H9 (cell line): ENCODE results near the gene MACROH2A1. TPM values are rescaled to one million over a fixed set of nuclear protein-coding genes. Genes with fewer than 3 reads are reported as not detected.
A peak's percentile ranks its signal among the peaks of the same experiment; 100 is the strongest.

Experiments used
- DNase-seq: peaks from one replicate; pipeline ENCODE4 v3.0.0-alpha.2; 2017
- H2AFZ ChIP-seq: one replicate; pipeline ENCODE4 v1.6.1; 2013; ENCODE audit warnings: mild to moderate bottlenecking, low read length, control low read depth, moderate library complexity
- H2AK5ac ChIP-seq: 2 replicates; pipeline ENCODE4 v1.6.1; 2013; ENCODE audit warnings: low read length, control low read depth, mixed read lengths; ENCODE audit not compliant: insufficient read length
- H2BK120ac ChIP-seq: one replicate; pipeline ENCODE4 v1.6.1; 2013; ENCODE audit warnings: low read depth, mild to moderate bottlenecking, low read length, control low read depth, inconsistent platforms; ENCODE audit not compliant: poor library complexity, severe bottlenecking
- H2BK12ac ChIP-seq: 2 replicates; pipeline ENCODE4 v1.6.1; 2013; ENCODE audit warnings: low read length, control low read depth, mixed read lengths, low read depth; ENCODE audit not compliant: insufficient read length
- H2BK15ac ChIP-seq: 2 replicates; pipeline ENCODE4 v1.6.1; 2013; ENCODE audit warnings: low read depth, low read length, control low read depth
- H2BK20ac ChIP-seq: one replicate; pipeline ENCODE4 v1.6.1; 2013; ENCODE audit warnings: low read depth, mild to moderate bottlenecking, low read length, control low read depth, inconsistent platforms; ENCODE audit not compliant: poor library complexity, severe bottlenecking
- H2BK5ac ChIP-seq: 2 replicates; pipeline ENCODE4 v1.6.1; 2013; ENCODE audit warnings: low read length, control low read depth, mixed read lengths; ENCODE audit not compliant: insufficient read length
- H3K14ac ChIP-seq: 2 replicates; pipeline ENCODE4 v1.6.1; 2013; ENCODE audit warnings: low read length, control low read depth; ENCODE audit not compliant: insufficient read depth
- H3K18ac ChIP-seq: 2 replicates; pipeline ENCODE4 v1.6.1; 2013; ENCODE audit warnings: low read depth, mild to moderate bottlenecking, mixed read lengths, low read length, control low read depth; ENCODE audit not compliant: insufficient read length
- H3K23ac ChIP-seq: 2 replicates; pipeline ENCODE4 v1.6.1; 2013; ENCODE audit warnings: low read length, control low read depth, mixed read lengths, low read depth; ENCODE audit not compliant: insufficient read length
- H3K23me2 ChIP-seq: 2 replicates; pipeline ENCODE4 v1.6.1; 2013; ENCODE audit warnings: low read depth, mild to moderate bottlenecking, mixed read lengths, low read length, control low read depth; ENCODE audit not compliant: insufficient read length, poor library complexity, severe bottlenecking
- H3K27ac ChIP-seq: 2 replicates; pipeline ENCODE4 v1.5.1; 2013; ENCODE audit warnings: low read length, control low read depth, mixed read lengths, low read depth; ENCODE audit not compliant: insufficient read length
- H3K27me3 ChIP-seq: 2 replicates; pipeline ENCODE4 v1.6.1; 2013; ENCODE audit warnings: low read length, control low read depth, inconsistent platforms; ENCODE audit not compliant: insufficient read depth
- H3K4ac ChIP-seq: 2 replicates; pipeline ENCODE4 v1.6.1; 2013; ENCODE audit warnings: low read depth, mild to moderate bottlenecking, control low read depth, inconsistent platforms, low read length, moderate library complexity
- H3K4me1 ChIP-seq: 2 replicates; pipeline ENCODE4 v1.6.1; 2013; ENCODE audit warnings: low read length, control low read depth, inconsistent platforms; ENCODE audit not compliant: insufficient read depth
- H3K4me2 ChIP-seq: 2 replicates; pipeline ENCODE4 v1.6.1; 2013; ENCODE audit warnings: low read length, control low read depth, mixed read lengths; ENCODE audit not compliant: insufficient read length, insufficient read depth
- H3K56ac ChIP-seq: 2 replicates; pipeline ENCODE4 v1.6.1; 2013; ENCODE audit warnings: low read depth, mild to moderate bottlenecking, mixed read lengths, low read length, control low read depth; ENCODE audit not compliant: insufficient read length
- H3K79me1 ChIP-seq: 2 replicates; pipeline ENCODE4 v1.6.1; 2013; ENCODE audit warnings: low read depth, mild to moderate bottlenecking, moderate library complexity, low read length, control low read depth, inconsistent platforms; ENCODE audit not compliant: insufficient read depth, poor library complexity, severe bottlenecking
- H3K79me2 ChIP-seq: 2 replicates; pipeline ENCODE4 v1.6.1; 2013; ENCODE audit warnings: low read length, control low read depth, inconsistent platforms; ENCODE audit not compliant: insufficient read depth
- H3K9ac ChIP-seq: 2 replicates; pipeline ENCODE4 v1.6.1; 2013; ENCODE audit warnings: low read length, control low read depth, mixed read lengths; ENCODE audit not compliant: insufficient read length; ENCODE audit errors: extremely low read depth
- H3K9me3 ChIP-seq: one replicate; pipeline ENCODE4 v1.6.1; 2013; ENCODE audit warnings: low read depth, low read length, inconsistent platforms; ENCODE audit not compliant: control insufficient read depth
- H3T11ph ChIP-seq: one replicate; pipeline ENCODE4 v1.6.1; 2013; ENCODE audit warnings: mild to moderate bottlenecking, low read length, control low read depth, inconsistent platforms
- H4K20me1 ChIP-seq: one replicate; pipeline ENCODE4 v1.6.1; 2013; ENCODE audit not compliant: control insufficient read depth, insufficient read length, insufficient read depth
- H4K5ac ChIP-seq: 2 replicates; pipeline ENCODE4 v1.6.1; 2013; ENCODE audit warnings: low read depth, mild to moderate bottlenecking, mixed read lengths, low read length, control low read depth; ENCODE audit not compliant: insufficient read length
- H4K8ac ChIP-seq: replicated peaks from 2 replicates; pipeline ENCODE4 v1.6.1; 2013; ENCODE audit warnings: low read length, control low read depth, mixed read lengths, low read depth; ENCODE audit not compliant: insufficient read length
- H4K91ac ChIP-seq: 2 replicates; pipeline ENCODE4 v1.6.1; 2013; ENCODE audit warnings: low read depth, mild to moderate bottlenecking, moderate library complexity, mixed read lengths, low read length, control low read depth; ENCODE audit not compliant: insufficient read length
- H3K27ac Mint-ChIP-seq, 3 experiments: 2 replicates in 2 of 3; 3 replicates in 1 of 3; pipeline ENCODE4 v1.8.0; 2020 to 2021; ENCODE audit warnings: mixed read lengths in 3 of 3, mild to moderate bottlenecking in 1 of 3, moderate library complexity in 1 of 3
- H3K27me3 Mint-ChIP-seq: 2 replicates; pipeline ENCODE4 v1.8.0; 2021; ENCODE audit warnings: low read depth, mild to moderate bottlenecking, moderate library complexity, mixed read lengths
- H3K36me3 Mint-ChIP-seq, 3 experiments: 2 replicates in 2 of 3; 3 replicates in 1 of 3; pipeline ENCODE4 v1.8.0; 2020 to 2021; ENCODE audit warnings: low read depth in 3 of 3, mixed read lengths in 3 of 3; ENCODE audit not compliant: insufficient read depth in 1 of 3
- H3K4me1 Mint-ChIP-seq, 2 experiments: 2 replicates each; pipeline ENCODE4 v1.8.0; 2020; ENCODE audit warnings: mixed read lengths in 2 of 2
- H3K4me3 Mint-ChIP-seq, 2 experiments: 2 replicates in 1 of 2; 3 replicates in 1 of 2; pipeline ENCODE4 v1.8.0; 2020 to 2021; ENCODE audit warnings: mild to moderate bottlenecking in 2 of 2, mixed read lengths in 2 of 2, moderate library complexity in 1 of 2
- H3K9me3 Mint-ChIP-seq, 2 experiments: 2 replicates in 1 of 2; 3 replicates in 1 of 2; pipeline ENCODE4 v1.8.0; 2020; ENCODE audit warnings: mild to moderate bottlenecking in 2 of 2, mixed read lengths in 2 of 2, moderate library complexity in 1 of 2
- CTCF ChIP-seq: fragments of 200-600 bp; sonication (generic); conservative IDR thresholded peaks from 3 replicates; pipeline ENCODE4 v1.8.0; 2021; ENCODE audit warnings: antibody characterized with exemption, mild to moderate bottlenecking
- WGBS: extraction: QIAGEN DNeasy Blood & Tissue Kit; methylation state at CpG from one replicate; pipeline ENCODE4 v1.1.7; 2013; ENCODE audit warnings: missing lambda C conversion rate, low lambda C conversion rate, mixed read lengths; ENCODE audit not compliant: insufficient read length; ENCODE audit errors: extremely low coverage; 5-methylcytosine and 5-hydroxymethylcytosine counted together
- total RNA-seq: library from RNA; stranded (reverse); gene quantifications from 2 replicates; pipeline ENCODE4 v1.2.1, GENCODE V29; 2021

Gene MACROH2A1
- total RNA-seq, 1 experiment from 2014 or later = 111 TPM

- Mint-ChIP-seq H3K36me3 (peaks cover 6 to 52% (median 11%) of the 10 kb centered on the region in 3 experiments; a peak in 6 of 7 replicates), H3K9me3 (no peaks in the 10 kb centered on the region), H3K4me1 (no peaks in the 10 kb centered on the region), H3K4me3 (no peak overlapping the region), H3K27ac (0 out of 7 replicates have a peak overlapping the region, but pooled peaks of 1 of the 3 experiments have one; percentile 18), H3K27me3 (no peaks in the 10 kb centered on the region)
- TF ChIP-seq CTCF = no peak
- Histone ChIP-seq H3K56ac (no peak overlapping the region), H3K4me1 (no peaks in the 10 kb centered on the region), H2BK12ac (no peak overlapping the region), H3K79me1 (no peaks in the 10 kb centered on the region), H2BK15ac (no peak overlapping the region), H3K18ac (no peak overlapping the region), H3K4ac (no peak overlapping the region), H3T11ph (no peak overlapping the region), H2AK5ac (no peak overlapping the region), H2BK20ac (no peak overlapping the region), H3K27ac (no peak overlapping the region), H3K23me2 (no peaks in the 10 kb centered on the region), H3K14ac (no peak overlapping the region), H3K9me3 (no peaks in the 10 kb centered on the region), H4K5ac (no peak overlapping the region), H3K9ac (no peak overlapping the region), H4K8ac (no peak overlapping the region), H4K91ac (no peak overlapping the region), H3K79me2 (no peaks in the 10 kb centered on the region), H3K4me2 (no peak overlapping the region), H2AFZ (no peak overlapping the region), H2BK120ac (no peak overlapping the region), H2BK5ac (no peak overlapping the region), H3K23ac (no peak overlapping the region), H3K27me3 (no peaks in the 10 kb centered on the region), H4K20me1 (no peaks in the 10 kb centered on the region)
- WGBS = no CpG with 5 or more reads among the region's 4 CpGs
- no peak for DNase-seq
These were observed 27.3 kb downstream of the MACROH2A1 start for GRCh38 chr5:135371622-135372232.
